ENCODE data around the gene PMP22.

DNA sequence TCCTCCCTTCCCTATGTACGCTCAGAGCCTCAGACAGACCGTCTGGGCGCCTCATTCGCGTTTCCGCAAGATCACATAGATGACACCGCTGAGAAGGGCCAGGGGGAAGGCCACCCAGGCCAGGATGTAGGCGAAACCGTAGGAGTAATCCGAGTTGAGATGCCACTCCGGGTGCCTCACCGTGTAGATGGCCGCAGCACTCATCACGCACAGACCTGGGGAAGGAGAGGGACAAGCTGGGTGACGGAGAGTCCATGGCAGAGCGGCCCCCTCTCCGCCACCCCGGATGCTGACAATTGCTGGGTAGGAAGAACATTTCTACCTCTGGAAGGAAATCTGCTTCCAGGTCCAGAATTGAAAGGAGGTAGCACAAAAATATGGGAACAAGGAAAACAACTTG lies 34.3 kb downstream of the PMP22 start:
- TF ChIP-seq, protein P1, sequence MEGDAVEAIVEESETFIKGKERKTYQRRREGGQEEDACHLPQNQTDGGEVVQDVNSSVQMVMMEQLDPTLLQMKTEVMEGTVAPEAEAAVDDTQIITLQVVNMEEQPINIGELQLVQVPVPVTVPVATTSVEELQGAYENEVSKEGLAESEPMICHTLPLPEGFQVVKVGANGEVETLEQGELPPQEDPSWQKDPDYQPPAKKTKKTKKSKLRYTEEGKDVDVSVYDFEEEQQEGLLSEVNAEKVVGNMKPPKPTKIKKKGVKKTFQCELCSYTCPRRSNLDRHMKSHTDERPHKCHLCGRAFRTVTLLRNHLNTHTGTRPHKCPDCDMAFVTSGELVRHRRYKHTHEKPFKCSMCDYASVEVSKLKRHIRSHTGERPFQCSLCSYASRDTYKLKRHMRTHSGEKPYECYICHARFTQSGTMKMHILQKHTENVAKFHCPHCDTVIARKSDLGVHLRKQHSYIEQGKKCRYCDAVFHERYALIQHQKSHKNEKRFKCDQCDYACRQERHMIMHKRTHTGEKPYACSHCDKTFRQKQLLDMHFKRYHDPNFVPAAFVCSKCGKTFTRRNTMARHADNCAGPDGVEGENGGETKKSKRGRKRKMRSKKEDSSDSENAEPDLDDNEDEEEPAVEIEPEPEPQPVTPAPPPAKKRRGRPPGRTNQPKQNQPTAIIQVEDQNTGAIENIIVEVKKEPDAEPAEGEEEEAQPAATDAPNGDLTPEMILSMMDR (IDR thresholded peaks at IDR 0.05 in 4 of 5, conservative IDR thresholded peaks at IDR 0.05 in 1 of 5) = no peak
- no peak for TF ChIP-seq POLR2A (IDR thresholded peaks at IDR 0.05)

All from gastrocnemius medialis (tissue), 4 donors.